ENCODE results near the gene MRPS27.
"Not testable (repeated sequence)": the region's sequence is repeated elsewhere in the genome, so short reads cannot be mapped to it uniquely, and the experiment has no call there.

The MRPS27 gene

GRCh38 chr5:72325566-72326305 is 5.7 kb upstream of the MRPS27 start:
- no peak for DNase-seq (ENCODE audit: low spot score)

- DNase-seq (ENCODE audit: low spot score) = no peak
Measured at GRCh38 chr5:72324189-72324825, 4.3 kb upstream of the MRPS27 start.

- not testable (repeated sequence) for DNase-seq (ENCODE audit: low spot score)
Measured at GRCh38 chr5:72319435-72319975, 535 bp downstream of the MRPS27 start.

- peak; percentile 28 for DNase-seq (ENCODE audit: low spot score)
Measured at GRCh38 chr5:72314571-72315172, 5.4 kb downstream of the MRPS27 start.

- DNase-seq (ENCODE audit: low spot score) = no peak
Measured at GRCh38 chr5:72313141-72313540, 6.9 kb downstream of the MRPS27 start.

- DNase-seq (ENCODE audit: low spot score) = no peak
Measured at GRCh38 chr5:72308853-72309191, 11.2 kb downstream of the MRPS27 start.

GRCh38 chr5:72307968-72308852 is 11.8 kb downstream of the MRPS27 start:
- peak; percentile 99 for DNase-seq (ENCODE audit: low spot score)

GRCh38 chr5:72307573-72307967 is 12.5 kb downstream of the MRPS27 start:
- DNase-seq (ENCODE audit: low spot score) = no peak

- no peak for DNase-seq (ENCODE audit: low spot score)
Measured at GRCh38 chr5:72305194-72306142, 14.6 kb downstream of the MRPS27 start.

- no peak for DNase-seq (ENCODE audit: low spot score)
Measured at GRCh38 chr5:72302171-72302570, 17.9 kb downstream of the MRPS27 start.

GRCh38 chr5:72301557-72301956 is 18.5 kb downstream of the MRPS27 start:
- no peak for DNase-seq (ENCODE audit: low spot score)

GRCh38 chr5:72300590-72301339 is 19.3 kb downstream of the MRPS27 start:
- DNase-seq (ENCODE audit: low spot score) = no peak

GRCh38 chr5:72298711-72299110 is 21.3 kb downstream of the MRPS27 start:
- no peak for DNase-seq (ENCODE audit: low spot score)

- not testable (repeated sequence) for DNase-seq (ENCODE audit: low spot score)
Measured at GRCh38 chr5:72298136-72298535, 21.9 kb downstream of the MRPS27 start.

GRCh38 chr5:72296256-72296655 is 23.8 kb downstream of the MRPS27 start:
- DNase-seq (ENCODE audit: low spot score) = peak; percentile 41

- no peak for DNase-seq (ENCODE audit: low spot score)
Measured at GRCh38 chr5:72295539-72295938, 24.5 kb downstream of the MRPS27 start.

- DNase-seq (ENCODE audit: low spot score) = no peak
Measured at GRCh38 chr5:72294473-72294872, 25.6 kb downstream of the MRPS27 start.

GRCh38 chr5:72293495-72294055 is 26.5 kb downstream of the MRPS27 start:
- no peak for DNase-seq (ENCODE audit: low spot score)

- no peak for DNase-seq (ENCODE audit: low spot score)
Measured at GRCh38 chr5:72292411-72292810, 27.6 kb downstream of the MRPS27 start.

GRCh38 chr5:72291601-72292000 is 28.4 kb downstream of the MRPS27 start:
- DNase-seq (ENCODE audit: low spot score) = no peak
